HuH-7 (cell line): ENCODE results near the gene FBXW7.
"Not testable (repeated sequence)": the region's sequence is repeated elsewhere in the genome, so short reads cannot be mapped to it uniquely, and the experiment has no call there.

Experiments
- DNase-seq: peaks from one replicate; pipeline ENCODE4 v3.0.0; 2011; ENCODE audit warnings: low spot score

FBXW7 gene

DNA sequence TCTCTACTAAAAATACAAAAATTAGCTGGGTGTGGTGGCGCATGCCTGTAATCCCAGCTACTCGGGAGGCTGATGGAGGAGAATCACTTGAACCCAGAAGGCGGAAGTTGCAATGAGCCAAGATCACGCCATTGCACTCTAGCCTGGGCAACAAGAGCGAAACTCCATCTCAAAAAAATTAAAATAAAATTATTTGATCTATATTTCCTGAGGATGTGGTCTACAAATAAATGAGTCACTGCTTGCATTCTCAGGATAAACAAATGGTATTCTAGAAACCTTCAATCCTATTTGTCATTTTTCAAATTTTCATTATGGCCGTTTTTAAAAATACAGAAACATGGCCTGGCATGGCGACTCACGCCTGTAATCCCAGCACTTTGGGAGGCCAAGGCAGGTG, 8.6 kb upstream of the FBXW7 start:
- not testable (repeated sequence) for DNase-seq

- no peak for DNase-seq
Observed at GRCh38 chr4:152540941-152541340, 5.0 kb upstream of the FBXW7 start.

DNA sequence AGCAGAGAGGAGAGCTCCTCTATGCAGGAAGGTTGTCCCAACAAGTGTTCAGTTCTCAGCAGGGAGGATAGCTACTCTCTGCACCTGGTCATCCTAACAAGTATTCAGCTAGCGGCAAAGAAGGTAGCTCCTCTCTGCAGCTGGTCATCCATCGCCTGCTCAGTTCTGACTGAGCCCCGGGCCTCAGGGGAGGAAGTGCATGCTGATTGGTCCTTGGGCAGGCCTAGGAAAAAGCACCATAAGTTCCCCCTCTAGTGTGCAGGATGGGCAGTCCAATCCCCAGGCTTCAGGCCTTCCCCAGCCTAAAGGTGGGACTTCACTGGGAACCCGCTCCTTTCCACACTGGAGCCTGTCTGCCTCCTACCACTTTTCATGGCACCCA, 4.4 kb upstream of the FBXW7 start:
- no peak for DNase-seq

GRCh38 chr4:152539556-152540292, 3.8 kb upstream of the FBXW7 start:
- no peak for DNase-seq

DNA sequence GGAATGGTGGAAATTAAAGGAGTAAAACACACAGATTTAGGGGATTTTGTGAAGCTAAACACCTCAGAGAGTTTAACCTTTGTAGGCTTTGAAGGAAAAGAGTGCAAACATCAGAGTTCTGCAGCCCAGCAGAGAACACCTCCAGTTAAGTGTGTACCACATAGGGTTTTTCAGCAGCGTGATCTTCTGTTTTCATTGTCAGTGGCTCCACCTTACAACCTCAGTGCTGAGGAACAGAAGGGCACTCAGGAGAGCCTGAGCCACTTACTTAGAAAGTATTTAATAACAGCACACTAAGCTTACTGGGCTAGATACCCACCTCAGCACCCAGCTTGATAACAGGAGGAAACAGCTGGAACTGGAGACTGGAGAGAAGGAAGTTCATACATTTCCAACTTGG, 2.0 kb upstream of the FBXW7 start:
- DNase-seq, result no peak

DNA sequence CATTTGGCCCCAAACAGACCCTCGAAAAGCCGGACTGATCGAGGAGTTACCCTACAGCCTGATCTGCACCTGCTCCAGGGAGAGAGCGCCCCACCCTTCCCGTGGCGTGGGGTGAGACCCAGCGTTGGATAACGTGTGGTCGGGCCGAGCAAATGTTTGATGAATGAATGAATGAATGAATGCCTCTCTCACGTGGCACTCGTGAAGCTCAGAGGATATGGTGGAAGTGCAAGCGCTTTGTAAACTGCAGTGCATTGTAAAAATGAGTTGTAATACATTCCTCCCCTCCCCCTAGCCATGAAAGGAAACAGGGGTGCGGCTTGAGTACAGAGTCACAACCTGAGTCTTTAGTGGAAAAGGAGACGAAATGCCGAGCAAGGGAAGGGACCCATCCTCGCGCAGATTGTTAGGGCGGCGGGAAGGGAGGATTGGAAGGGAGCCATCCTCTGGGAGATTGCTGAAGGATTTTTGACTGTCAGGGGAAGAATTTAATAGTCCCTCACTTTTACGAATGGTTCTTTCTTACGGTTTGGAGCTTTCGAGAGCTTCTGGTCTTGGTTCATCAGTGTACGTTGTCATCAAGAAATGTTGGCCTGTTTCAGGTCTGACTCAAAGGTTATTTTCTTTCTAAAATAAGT, 772 bp upstream of the FBXW7 start:
- peak; percentile 29 for DNase-seq

- DNase-seq, result peak; percentile 21
Observed at GRCh38 chr4:152535360-152535902, 461 bp downstream of the FBXW7 start.

DNA sequence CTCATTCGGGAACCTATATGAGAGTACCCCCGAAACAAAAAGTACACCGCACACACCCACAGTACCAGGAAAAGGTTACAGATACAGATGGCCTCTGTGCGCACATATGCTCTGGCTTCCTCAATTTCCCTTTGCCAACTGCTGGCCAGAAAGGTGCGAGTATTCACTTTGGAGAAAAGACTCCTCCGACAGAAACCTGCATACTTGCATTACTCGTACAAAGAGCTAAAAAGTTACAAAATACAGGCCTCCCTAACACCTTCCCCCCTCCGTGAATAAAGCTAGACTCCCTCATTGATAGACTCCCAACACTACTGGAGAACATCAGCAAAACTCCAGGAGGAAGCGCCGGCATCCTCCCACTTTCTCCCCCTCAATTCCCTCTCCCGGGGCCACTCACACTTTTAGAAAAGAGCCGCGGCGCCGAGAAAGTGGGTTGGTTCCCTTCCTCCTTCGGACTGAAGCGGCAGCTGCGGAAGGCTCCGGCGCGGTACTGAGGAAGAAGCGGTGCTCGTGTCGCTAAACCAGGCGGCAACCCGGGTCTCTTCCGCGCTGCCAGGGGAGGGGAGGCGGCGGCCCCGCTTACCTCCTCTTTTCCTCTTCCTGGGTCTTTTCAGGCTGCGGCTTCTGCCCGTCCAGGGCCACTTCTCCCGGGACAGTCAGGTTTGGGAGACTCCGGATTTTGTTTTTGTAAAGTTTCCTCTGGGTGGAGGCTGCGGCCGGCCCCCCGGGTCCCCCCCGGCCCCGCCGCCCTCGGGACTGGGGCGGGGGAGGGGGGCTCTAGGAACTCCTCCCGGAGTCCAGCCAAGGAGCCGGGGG, 1.1 kb downstream of the FBXW7 start:
- peak; percentile 22 for DNase-seq

- DNase-seq, result no peak
Observed at GRCh38 chr4:152531479-152531878, 4.4 kb downstream of the FBXW7 start.

DNA sequence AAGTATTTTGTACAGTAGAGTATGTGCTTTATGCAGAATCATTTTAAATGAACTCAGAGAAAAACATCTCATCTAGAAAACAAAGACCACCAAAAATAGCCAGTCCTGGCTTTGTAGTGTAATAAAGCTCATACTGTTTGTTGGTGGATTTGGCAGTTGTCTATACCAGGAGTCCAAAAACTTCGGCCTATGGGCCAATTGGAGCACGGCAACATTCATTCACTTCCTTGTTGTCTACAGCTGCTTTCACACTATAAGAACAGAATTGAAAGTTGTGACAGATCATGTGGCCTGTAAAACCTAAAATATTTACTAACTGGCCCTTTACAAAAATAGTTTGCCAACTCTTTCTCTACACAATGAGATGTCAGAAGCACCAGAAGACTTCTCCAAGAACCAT, 5.3 kb downstream of the FBXW7 start:
- DNase-seq, result no peak

- DNase-seq, result no peak
Observed at GRCh38 chr4:152529880-152530279, 6.0 kb downstream of the FBXW7 start.

DNA sequence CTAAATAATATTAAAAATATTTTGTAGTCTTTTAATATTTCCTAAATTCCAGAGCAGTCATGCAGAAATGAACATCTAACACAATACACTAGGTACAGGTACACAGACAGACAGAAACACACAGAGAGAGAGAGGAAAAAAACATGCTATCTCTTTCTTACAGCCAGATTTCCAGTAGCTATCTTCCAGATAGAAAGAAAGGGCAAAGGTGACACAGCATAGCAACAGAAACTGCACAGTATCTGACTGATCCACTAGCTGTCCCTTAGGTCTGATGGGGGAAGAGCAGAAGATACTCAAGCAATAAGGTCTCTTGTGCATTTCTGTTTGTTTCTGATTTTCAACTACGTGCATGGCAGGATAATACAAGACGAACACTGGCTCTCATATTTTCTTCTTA, 7.8 kb downstream of the FBXW7 start:
- peak; percentile 36 for DNase-seq

DNA sequence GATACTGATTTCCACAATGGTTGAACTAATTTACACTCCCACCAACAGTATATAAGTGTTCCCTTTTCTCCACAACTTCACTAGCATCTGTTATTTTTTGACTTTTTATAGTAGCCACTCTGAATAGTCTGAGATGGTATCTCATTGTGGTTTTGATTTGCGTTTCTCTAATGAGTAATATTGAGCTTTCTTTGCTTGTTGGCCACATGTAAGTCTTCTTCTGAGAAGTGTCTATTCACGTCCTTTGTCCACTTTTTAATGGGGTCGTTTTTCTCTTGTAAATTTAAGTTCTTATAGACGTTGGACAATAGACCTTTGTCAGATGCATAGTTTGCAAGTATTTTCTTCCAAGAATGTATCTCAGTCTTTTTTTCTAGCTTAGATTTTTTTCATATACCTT, 10.0 kb downstream of the FBXW7 start:
- DNase-seq, result no peak

GRCh38 chr4:152524427-152524826, 11.5 kb downstream of the FBXW7 start:
- DNase-seq, result no peak

- no peak for DNase-seq
Observed at GRCh38 chr4:152523731-152524130, 12.2 kb downstream of the FBXW7 start.

DNA sequence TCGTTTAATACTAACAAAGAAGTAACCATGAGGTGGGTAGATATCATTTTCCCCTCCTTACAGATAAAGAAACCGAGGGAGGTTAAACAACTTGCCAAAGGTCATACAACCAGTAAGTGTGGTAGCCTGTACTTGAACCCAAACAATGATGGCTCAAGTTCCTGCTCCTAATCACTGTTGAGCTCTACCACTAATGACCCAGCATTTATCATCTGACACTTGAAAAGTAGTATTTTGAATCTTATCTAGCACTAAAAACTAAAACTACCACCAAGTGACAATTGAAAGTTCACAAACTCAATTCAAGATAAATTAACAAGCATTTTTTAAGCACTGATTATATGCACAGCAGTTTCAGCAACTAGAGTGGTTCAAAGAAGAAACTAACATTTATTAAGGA, 13.1 kb downstream of the FBXW7 start:
- no peak for DNase-seq

DNA sequence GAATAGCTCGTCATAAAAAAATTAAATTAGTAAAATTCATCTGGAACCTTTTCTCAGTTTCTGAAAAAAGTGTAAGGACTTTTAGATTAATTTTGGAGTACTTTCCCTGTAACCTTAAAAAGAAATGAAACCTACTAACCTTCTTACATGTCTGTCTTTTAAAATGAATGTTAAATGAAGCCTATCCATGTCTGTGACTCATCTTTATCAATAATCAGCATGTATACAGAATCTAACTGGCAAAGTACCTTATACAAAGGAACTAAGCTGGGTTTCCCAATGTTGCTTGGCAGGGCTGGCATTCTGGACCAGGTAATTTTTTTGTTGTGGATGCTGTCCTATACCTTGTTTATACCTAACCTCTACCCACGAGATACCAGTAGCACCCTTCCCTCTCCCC, 13.6 kb downstream of the FBXW7 start:
- no peak for DNase-seq

DNA sequence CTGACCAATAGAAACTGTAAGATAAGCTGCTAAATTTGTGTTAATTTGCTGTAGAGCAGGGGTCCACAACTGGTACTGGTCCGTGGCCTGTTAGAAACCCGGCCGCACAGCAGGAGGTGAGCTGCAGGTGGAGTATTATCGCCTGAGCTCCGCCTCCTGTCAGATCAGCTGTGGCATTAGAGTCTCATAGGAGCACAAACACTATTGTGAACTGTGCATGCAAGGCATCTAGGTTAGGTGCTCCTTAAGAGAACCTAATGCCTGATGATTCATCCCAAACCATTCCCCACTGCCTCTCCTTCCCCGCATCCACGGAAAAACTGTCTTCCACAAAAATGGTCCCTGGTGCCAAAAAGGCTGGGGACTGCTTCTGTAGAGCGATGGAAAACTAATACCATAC, 19.7 kb downstream of the FBXW7 start:
- DNase-seq, result no peak

DNA sequence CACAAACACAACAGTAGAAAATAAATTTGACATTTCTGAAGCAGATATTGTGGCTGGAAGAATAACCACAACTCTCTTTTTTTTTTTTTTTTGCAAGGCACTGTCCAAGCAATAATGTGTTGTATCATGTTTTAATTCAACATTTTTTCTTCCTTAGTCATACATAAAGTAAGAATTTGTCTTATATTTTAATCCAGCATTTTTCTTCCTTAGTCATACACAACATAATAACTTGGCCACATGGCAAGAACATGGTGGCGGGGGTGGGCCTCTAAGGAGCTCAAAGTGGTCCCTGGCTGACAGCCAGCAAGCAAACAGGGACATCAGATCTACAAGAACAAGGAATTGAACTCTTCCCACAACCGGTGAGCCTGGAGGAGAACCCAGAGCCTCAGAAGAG, 20.2 kb downstream of the FBXW7 start:
- no peak for DNase-seq

DNA sequence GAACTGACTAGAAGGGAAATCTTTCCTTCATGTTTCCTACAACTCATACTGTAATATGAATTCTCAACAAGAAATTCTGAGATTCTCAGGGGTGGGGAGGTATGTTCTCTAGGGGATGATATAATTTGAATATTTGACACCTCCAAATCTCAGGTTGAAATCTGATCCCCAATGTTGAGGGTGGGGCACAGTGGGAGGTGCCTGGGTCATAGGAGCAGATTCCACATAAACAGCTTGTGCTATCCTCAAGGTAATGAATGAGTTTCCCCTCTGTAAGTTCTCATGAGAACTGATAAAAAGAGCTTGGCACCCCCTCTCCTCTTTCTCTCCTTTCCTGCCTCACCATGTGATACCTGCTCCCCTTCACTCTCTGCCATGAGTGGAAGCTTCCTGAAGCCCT, 21.5 kb downstream of the FBXW7 start:
- no peak for DNase-seq

DNA sequence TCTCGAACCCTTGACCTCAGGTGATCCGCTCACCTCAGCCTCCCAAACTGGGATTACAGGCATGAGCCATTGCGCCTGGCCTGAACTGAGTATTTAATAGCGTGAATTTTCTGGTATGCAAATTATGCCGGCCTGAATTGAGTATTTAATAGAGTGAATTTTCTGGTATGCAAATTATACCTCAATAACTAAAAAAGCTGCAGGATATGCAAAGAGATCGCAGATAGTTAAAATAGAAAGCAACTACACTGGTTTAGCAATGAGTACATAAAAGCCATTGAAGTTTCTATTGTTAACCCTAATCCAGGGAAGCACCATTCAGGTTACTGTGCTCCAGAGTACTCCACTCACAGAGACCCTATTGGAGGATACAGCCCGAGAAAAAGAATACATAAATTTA, 22.8 kb downstream of the FBXW7 start:
- no peak for DNase-seq

DNA sequence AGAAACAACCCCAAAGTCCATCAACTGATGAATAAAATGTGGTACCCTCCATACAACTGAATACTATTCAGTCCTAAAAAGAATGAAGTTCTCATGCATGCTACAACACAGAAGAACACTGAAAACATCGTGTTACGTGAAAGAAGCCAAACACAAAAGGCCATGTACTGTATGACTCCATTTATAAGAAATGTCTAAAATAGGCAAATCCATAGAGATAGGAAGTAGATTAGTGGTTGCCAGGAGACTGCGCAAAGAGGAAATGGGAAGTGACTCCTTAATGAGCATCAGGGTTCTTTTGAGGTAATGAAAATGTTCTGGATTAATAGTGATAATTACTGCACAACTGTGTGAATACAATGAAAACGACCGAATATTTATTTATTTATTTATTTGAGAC, 23.4 kb downstream of the FBXW7 start:
- no peak for DNase-seq
